ENCODE measurements around the gene DDX1.

- no peak for TF ChIP-seq POLR2A (IDR thresholded peaks at IDR 0.05)
- TF ChIP-seq CTCF (IDR thresholded peaks at IDR 0.05) = no peak
- no peak for TF ChIP-seq POLR2AphosphoS5 (IDR thresholded peaks at IDR 0.05)
- no peak for TF ChIP-seq EP300 (IDR thresholded peaks at IDR 0.05)
These were observed 44.4 kb upstream of the DDX1 start for GRCh38 chr2:15547115-15547876.
